ENCODE data around the gene HNRNPAB.
A peak's percentile ranks its signal among the peaks of the same experiment; 100 is the strongest.
"Not testable (repeated sequence)": the region's sequence is repeated elsewhere in the genome, so short reads cannot be mapped to it uniquely, and the experiment has no call there.

The HNRNPAB gene

DNA sequence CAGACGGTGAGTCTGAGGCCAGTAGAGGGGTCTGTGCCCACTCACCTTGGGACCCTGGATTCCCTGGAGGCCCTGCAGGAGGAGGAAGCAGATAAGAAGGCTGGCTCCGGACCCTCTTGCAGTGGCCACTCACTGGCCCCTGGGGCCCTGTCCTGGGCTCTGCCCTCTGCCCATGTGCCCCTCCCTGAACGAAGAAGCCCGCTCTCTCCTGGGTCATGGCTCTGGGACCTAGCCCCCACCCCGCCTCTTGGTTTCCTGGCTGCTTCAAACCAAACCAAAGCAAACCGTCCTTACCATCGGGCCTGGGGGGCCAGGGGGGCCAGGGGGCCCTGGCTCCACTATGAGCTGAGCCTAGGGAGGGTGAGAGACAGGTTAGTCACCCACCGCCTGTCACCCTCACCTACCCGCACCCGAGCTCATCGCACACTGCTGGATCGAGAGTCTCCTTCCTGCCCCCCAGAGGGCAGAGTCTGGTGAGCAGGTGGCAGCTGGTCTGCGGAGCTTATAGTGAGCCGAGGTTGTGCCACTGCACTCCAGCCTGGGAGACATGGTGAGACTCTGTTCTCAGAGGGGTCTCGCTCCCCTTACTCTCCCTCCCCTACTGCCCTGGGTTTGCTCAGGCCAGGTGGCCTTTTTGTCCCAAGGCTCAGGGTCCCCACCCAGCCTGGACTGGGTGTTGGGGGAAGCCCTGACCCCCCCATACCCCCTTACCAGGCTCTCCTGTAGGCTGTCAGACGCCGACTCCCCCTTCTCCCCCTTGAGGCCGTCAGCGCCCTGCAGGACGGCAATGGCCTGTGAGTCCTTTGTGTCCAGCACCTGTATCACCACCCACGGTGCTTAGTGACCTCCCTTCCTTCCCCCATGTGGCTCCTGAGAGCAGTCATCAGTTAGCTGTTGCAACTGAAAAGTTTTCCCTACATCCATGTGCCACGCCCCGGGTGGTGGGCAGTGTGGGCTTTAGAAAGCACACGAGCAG, 43.4 kb downstream of the HNRNPAB start:
- DNase-seq: peak; percentile 31

DNA sequence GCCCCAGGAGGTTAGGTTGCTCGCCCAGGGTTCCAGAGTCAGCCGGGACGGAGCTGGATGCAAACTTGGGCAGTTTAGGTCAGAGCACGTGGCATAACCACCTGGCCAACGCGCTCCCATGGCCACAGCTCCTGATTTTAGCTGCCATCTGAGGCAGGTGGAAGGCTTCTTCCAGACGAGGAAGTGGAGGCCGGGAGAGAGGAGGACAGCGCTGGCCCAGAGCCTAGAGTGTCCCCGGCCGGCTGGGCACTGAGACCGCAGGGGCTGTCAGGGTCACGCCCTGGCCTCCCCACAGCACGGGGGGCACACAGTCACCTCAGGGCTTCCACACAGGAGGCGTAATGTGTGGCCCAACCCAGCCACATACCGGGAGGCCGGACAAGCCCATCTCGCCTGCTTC, 44.4 kb downstream of the HNRNPAB start:
- DNase-seq: no peak

DNA sequence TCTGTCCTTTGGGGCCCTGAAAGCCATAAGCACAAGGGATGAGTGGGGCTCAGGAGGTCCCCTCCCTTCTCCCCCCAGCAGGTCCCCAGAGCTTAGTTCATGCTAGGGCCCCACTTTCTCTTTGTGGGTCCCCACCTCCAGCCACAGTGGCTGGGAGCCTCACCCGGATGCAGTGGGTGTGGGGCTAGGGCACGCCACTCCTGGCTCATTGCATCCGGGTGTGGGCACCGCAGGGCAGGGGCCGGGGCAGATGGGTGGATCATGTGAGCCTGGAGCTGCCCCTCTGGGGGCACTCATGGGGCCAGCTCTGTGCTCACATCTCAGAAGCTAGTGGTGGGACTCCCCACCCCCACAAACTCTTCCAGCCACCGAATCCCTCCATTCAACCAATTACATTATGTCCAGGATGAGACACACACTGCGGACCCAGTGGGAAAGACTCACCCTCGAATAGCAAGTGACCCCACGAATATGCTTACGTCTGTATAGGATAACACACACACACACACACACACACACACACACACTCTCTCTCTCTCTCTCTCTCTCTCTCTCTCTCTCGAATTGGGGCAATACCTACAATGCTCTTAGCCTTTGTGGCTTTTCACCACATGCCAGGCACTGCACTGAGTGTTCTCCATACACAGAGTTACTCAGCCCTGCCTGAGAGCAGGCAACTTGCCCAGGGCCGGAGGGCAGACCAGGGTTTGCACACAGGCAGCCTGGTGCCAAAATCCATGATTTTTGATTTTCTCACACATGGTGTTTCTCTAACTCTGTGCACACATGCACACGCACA, 45.1 kb downstream of the HNRNPAB start:
- DNase-seq: no peak

DNA sequence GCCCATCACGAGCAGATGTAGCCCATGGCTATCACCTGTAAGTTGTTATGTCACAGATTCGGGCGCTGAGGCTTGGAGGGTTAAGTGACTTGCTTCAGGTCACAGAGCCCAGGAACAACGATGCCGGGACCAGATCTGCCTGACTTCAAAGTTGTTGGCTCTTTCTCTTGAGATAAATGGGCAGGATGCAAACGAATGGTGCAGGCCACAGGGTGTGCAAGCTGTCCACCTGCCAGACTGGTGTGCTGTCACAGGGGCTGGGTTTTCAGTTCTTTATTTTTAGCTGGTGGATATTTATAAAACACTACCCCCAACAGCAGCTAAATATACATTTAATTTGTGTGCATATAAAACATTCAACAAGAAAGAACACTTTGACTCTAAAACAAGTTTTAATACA, 45.9 kb downstream of the HNRNPAB start:
- no peak for DNase-seq

DNA sequence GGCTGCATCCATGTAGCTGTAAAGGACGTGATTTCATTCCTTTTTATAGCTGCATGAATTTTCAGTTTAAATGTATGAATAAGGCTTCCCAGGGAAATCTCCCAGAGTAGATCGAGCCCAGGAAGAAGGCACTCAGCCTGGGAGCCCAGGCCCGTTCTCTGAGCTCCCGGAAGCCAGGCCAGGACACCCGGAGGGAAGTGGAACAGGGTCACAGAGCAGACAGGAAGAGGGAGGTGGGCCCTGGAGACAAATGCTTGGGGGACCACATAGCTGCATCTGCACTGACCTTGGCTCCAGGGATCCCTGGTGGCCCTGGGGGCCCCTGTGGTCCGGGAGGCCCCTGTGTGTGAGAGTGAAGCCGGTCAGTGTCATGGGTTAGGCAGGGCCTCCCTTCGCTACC, 47.9 kb downstream of the HNRNPAB start:
- DNase-seq: no peak

DNA sequence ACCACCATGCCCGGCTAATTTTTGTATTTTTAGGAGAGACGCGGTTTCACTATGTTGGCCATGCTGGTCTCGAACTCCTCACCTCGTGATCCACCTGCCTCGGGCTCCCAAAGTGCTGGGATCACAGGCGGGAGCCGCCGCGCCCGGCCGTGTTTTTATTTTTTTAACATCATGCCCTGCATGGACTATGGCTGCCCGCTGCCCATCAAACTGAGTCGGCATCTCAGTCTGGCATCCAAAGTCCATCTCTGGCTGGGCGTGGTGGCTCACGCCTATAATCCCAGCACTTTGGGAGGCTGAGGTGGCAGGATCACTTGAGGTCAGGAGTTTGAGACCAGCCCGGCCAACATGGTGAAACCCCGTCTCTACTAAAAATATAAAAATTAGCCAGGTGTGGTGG, 49.3 kb downstream of the HNRNPAB start:
- not testable (repeated sequence) for DNase-seq

DNA sequence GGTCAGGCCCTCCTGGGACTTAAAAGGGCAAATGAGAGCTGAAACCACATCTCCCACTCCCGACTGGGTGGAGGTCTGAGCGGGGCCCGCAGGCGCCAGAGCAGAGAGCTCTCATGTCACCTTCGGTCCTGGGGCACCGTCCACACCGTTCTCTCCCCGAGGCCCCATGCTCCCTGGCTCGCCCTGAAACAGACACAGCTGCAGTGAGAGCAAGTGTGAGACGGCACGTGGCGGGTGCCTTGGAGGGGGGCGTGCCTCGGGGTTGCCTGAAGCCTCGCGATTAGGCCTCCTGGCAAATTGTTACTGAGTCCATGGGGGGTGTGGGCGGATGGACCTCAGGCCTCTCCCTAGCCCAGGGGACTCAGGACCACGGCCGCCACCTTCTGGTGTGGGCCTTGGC, 52.4 kb downstream of the HNRNPAB start:
- DNase-seq: no peak

DNA sequence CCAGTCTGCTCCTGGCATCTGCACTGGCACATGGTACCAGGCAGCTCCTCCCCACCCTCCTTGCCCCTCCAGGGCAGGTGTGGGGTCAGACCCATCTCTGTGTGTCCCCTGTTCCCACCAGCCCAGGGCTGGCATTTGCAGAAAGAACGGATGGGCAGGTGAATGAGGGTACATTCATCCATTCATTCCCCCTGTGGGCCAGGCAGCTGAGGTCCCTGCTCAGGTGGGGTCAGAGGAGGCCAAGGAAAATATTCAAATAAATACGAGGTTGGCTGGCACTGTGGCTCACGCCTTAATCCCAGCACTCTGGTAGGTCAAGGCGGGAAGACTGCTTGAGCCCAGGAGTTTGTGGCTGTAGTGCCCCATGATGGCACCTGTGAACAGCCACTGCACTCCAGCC, 53.3 kb downstream of the HNRNPAB start:
- no peak for DNase-seq

DNA sequence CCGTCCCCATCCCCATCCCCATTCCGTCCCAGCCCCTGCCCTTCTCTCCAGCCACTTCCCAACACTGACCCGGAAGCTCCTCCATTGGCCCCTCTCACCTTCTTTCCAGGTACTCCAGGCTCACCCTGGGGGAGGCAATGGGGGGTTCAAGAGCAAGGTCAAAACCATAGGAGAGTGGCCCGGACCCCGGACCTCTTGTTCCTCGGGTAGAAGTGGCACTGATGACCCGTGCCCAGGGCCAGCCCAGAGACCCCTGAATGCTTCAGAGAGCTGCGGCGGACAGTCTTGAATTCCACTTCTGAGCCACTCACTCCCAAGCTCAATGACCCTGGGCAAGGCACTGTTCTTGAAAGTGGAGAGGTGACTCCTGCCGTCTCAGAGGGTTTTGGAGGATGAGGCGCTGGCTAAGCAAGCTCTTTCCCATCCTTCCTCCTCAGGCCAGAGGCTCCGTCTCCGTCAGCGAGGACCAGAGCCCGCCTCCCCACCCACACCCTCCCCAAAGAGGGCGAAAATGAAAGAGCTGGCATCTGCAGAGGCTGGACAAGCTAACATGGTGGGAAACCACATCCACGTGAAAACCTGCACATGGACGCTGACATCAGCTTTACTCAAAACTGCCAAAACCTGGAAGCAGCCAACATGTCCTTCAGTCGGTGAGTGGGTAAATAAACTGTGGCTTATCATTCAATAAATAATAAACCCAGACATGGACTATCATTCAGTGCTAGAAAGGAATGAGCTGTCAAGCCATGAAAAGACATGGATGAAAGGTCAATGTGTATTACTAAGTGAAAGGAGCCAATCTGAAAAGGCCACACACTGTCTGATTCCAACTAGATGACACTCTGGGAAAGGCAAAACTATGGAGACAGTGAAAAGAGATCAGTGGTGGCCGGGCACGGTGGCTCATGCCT, 55.5 kb downstream of the HNRNPAB start:
- DNase-seq: no peak

Measured in activated CD4-positive, alpha-beta T cell treated with anti-CD3 and anti-CD28 coated beads for 48 hours (primary cell).